ENCODE results near the gene ZNF646. TPM values are rescaled to one million over a fixed set of nuclear protein-coding genes. Genes with fewer than 3 reads are reported as not detected.

ZNF646 gene
- total and polyA plus RNA-seq, 2 of the 13 experiments (the other 11 are each of a cell fraction or from before 2014, with no cell fraction given): 3.4 to 10.9 TPM

- TF ChIP-seq TFDP1 (CRISPR knock-in tag; IDR thresholded peaks at IDR 0.05; ENCODE audit: borderline replicate concordance) (peak; percentile 69; the same call in 1 of the 2 replicates), ETV5 (CRISPR knock-in tag; IDR thresholded peaks at IDR 0.05; ENCODE audit: borderline replicate concordance) (peak; percentile 95), ZNF644 (CRISPR knock-in tag; IDR thresholded peaks at IDR 0.05; ENCODE audit: low read depth) (no peak), ZBTB43 (CRISPR knock-in tag; conservative IDR thresholded peaks at IDR 0.05) (peak; percentile 67; the same call in 1 of the 2 replicates), REPIN1 (CRISPR knock-in tag; IDR thresholded peaks at IDR 0.05; ENCODE audit: borderline replicate concordance, low read depth) (peak; percentile 96), SNAPC4 (CRISPR knock-in tag; IDR thresholded peaks at IDR 0.05) (peak; percentile 76; the same call in 1 of the 2 replicates), KLF15 (CRISPR knock-in tag; IDR thresholded peaks at IDR 0.05; ENCODE audit: borderline replicate concordance) (no peak), RERE (CRISPR knock-in tag; IDR thresholded peaks at IDR 0.05; ENCODE audit: low read depth) (no peak; the same call in 1 of the 2 replicates), ZNF557 (CRISPR knock-in tag; IDR thresholded peaks at IDR 0.05) (peak; percentile 46; the same call in 1 of the 2 replicates), ZNF580 (CRISPR knock-in tag; IDR thresholded peaks at IDR 0.05; ENCODE audit: borderline replicate concordance, low read depth) (peak; percentile 79), ZNF235 (CRISPR knock-in tag; IDR thresholded peaks at IDR 0.05; ENCODE audit: borderline replicate concordance) (0 out of 2 replicates have a peak, but pooled peaks have one; percentile 9), SIN3B (IDR thresholded peaks at IDR 0.05; ENCODE audit: low read length) (peak; percentile 85)
These were observed at the start of gene ZNF646, which contains the start of gene ZNF668 (continued) for GRCh38 chr16:31073970-31074813.
